ENCODE measurements around the gene HOXC9. TPM values are rescaled to one million over a fixed set of nuclear protein-coding genes. Genes with fewer than 3 reads are reported as not detected.

HOXC9 gene
- total RNA-seq (2014; rRNA removed; shearing (Covaris generic); ENCODE audit: low replicate concordance), result 1.9 and 7.9 TPM in 2 replicates

DNA sequence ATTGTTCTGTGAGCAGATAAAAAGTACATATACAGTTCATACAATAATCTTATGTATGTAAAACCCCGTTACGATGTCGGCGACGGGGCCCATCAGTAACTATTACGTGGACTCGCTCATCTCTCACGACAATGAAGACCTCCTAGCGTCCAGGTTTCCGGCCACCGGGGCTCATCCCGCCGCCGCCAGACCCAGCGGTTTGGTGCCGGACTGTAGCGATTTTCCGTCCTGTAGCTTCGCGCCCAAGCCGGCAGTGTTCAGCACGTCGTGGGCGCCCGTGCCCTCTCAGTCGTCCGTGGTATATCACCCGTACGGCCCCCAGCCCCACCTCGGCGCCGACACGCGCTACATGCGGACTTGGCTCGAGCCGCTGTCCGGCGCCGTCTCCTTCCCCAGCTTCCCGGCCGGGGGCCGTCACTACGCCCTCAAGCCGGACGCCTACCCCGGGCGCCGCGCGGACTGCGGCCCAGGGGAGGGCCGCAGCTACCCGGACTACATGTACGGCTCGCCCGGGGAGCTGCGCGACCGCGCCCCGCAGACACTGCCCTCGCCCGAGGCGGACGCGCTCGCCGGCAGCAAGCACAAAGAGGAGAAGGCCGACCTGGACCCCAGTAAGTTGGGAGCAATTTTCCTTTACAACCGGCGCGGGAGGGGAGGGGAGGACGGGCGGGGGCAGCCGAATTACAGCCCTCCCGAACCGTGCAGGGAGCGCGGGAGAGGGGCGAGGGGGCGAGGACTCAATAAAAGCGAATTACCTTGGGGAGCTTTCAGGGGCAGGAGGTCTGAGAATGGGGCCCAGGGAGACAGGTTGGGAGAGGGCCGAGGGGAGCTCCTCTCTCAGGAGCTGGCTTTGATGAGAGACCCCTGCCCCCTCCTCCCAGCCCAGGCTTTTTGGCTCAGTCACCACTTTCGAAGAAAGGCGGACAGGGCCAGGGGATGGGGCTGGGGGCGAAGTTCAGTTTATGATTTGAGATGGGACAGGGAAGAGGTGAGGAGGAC is at the start of gene HOXC9:
Gene HOXC9, plus strand, starts transcription at position 46 of the 999 bp plus-strand sequence. Its CDS starts 28 bp downstream, at position 74.
- peak within 1 kb of the TSS; percentile 72 for H3K4me3 ChIP-seq
- DNase-seq, result no peak
- no peaks in the 10 kb centered on the region for H3K27me3 ChIP-seq
- H3K36me3 ChIP-seq, result peaks cover 9% of the 10 kb centered on the region; the same call in 1 of the 2 replicates
- H3K9me3 ChIP-seq, result no peaks in the 10 kb centered on the region

DNA sequence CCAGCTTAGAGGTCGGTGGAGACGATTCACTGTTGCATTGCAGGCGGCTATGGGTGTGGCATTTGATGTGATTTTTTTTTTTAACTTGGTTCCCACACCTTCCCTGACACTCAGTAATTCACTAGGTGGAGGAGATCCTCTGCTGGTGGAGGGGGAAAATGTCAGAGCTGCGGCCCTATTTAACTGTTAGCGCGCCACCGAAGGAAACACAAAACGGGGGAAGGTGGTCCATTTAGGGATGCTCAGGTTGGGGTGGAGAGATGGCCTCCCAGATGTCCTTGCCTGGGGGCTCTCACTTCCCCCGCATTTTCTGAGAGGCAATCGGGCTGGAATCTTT is 49.6 kb upstream of the HOXC9 start:
- peaks cover 4% of the 10 kb centered on the region; the same call in 1 of the 2 replicates for H3K36me3 ChIP-seq
- DNase-seq, result no peak
- H3K4me3 ChIP-seq, result no peak overlapping the region
- H3K9me3 ChIP-seq, result no peaks in the 10 kb centered on the region
- H3K27me3 ChIP-seq, result no peaks in the 10 kb centered on the region

DNA sequence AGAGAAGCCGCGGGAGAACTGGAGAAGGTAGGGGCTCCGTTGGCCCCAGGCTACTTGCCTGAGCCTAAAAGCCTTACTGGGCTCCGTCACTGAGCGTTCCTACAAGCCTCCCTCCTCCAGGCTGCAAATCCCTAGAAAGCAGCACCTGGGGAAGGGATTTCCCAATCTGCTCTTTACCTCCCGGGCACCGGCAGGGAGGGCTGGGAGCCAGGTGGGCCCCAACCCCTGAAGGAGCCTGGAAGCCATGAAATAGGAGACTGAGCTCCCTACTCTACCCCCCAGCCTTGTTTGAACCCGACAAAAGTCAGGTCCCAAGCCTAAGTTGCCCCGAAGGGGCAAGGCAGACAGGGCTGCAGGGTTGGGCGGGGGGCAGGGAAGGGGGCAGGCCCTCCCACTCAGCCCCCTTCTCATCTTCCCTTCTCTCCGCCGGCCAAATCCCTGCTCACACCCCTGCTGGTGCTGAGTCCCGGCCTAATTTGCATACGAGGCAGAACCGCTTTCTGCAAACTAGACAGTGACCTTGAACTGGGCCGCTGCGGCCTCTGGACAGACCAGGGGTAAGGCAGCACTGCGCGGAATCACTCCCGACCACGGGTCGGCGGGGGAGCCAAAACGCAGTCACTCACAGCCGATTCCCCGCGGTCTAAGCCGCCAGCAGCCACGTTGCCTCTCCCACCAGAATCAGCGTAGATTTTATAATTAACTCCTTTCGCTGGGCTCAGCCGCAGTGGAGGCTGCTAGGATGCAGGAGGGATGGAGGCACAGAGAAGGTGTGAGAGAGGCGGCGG is 49.0 kb upstream of the HOXC9 start:
- Histone ChIP-seq H3K4me3 (no peak overlapping the region), H3K9me3 (no peaks in the 10 kb centered on the region), H3K36me3 (peaks cover 2% of the 10 kb centered on the region; the same call in 1 of the 2 replicates), H3K27me3 (no peaks in the 10 kb centered on the region)
- no peak for DNase-seq

DNA sequence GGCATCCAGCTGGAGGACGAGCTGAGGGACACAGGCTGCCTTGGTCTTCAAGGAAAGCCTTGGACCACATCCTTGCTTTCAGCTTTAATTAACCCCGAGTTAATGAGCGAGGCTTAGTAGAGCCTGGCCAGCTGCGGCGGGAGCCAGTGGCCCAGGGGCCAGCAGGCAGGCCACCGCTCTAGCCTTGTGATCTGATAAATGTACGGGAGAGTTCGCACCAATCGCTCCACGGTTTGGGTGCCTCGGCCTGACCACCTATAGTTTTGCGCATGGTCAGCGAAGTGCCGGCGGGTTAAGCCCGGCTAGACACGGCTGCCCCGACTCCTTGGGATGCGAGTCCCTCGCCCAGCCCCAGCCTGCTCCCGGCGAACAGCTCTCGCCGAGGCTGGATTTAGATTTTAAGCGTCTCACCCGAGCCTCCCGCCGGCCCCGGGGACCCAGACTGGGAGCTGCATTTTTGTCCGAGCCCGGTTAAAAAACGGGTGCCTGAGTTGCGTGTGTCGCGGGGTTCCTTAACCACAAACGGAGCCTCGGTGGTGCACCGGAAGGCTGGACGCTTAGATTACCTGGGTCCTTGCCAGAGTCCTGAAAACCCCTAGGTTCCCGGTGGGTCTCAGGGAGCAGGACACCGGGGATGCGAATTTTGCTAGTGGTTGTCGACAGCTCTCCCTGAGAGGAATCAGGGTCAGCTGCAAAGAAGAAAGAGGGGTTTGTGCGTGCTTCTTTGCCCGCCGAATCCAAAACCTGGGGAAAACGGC is 48.2 kb upstream of the HOXC9 start:
- Histone ChIP-seq H3K36me3 (no peaks in the 10 kb centered on the region), H3K4me3 (no peak overlapping the region), H3K9me3 (no peaks in the 10 kb centered on the region), H3K27me3 (no peaks in the 10 kb centered on the region)
- no peak for DNase-seq

DNA sequence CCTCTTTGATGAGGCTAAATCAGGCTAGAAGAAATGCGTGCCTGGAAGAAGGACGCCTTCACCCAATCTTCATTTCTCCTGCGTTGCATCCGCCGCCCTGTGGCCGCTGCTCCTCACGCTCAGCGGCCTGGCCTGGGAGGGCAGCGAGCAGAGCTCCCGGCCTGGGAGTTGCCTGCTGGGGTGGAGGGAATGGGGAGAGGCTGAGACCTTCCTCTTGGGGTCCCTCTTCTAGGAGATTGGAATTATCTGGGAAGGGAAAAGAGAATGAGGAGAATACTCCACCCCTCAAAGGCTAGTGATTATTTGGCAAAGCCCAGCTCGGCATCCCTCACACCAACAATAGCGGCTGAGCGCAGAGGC is 47.6 kb upstream of the HOXC9 start:
- Histone ChIP-seq H3K4me3 (no peak overlapping the region), H3K9me3 (no peaks in the 10 kb centered on the region), H3K27me3 (no peaks in the 10 kb centered on the region), H3K36me3 (no peaks in the 10 kb centered on the region)
- DNase-seq, result no peak

DNA sequence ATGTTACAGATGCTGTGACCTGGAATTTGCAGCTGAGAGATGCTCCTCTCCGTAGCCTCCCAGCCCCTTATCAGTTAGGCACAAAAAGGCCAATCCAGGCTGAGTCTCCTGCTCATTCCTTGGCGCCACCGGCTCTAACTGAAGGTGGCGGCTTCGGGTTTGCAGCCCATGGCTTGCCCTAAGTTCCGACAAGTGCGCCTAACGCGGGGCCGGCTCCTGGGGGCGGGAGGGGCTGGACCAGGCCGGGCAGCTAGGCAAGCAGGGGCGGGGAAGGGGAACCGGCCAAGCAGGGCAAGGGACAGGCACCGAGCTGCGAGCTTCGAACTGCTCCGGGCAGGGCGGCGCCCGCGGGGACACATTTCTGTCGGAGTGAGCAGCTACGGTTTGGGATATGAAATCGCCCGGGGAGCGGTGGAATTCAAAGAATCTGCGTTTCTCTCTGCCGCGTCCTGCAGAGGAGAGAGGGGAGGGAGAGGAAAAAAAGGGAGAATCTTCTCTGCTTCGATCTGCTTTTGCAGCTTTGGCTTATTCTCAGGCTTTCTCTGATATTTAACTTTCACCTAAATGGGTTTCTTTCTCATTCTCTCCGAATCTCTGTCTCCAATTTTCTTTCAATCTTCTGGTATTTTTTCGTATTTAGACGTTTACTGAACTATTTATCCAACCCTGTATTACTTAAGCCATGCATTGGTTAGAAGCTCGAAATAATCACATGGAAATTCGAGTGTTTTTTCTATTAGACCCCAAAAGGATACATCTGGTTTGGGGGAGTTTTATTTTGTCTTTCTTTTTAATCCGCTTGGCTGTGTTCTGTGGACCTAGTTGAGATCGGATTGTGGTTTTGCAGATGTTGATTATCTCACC is 46.9 kb upstream of the HOXC9 start:
- no peak for DNase-seq
- H3K36me3 ChIP-seq, result no peaks in the 10 kb centered on the region
- H3K4me3 ChIP-seq, result no peak overlapping the region
- H3K27me3 ChIP-seq, result no peaks in the 10 kb centered on the region
- no peaks in the 10 kb centered on the region for H3K9me3 ChIP-seq

DNA sequence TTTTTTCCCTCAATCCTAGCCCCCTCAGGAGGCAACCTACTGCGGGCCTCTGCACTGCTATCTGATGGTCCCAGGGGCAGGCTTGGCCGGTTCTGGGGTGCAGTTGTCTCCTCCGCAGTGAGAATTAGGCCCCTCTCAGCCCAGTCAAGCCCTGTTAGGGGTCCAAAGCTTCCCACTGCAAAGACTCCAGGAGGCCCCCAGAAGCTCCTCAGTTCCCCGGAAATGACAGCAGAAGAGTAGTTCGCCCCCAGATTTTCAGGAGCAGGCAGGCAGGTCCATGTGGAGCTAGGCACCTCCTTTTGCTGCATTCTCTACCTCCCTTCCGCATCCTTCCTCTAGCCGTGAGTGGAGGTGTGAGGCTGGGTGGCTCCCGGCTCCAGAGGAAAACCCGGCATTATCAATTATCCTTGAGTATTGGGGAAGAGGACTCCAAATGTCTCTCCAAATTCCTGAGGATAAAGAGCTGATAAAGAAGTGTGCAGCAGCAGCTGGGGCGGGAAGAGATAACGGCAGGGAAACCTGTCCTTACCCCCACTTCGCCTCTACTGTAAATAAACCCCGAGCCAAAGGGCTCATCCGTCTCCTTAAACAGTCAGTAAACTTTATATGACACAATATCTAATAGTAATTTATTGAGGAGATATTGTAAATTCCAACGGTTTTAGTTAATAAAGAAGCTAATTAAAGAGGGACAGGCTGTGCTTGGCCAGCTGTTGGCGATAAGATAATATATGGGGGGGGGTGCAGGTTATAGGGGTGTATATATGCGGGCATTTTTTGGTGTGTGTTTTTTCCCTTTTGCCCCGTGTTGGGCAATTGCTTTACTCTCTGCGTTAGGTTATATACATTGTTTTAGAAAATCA is 45.9 kb upstream of the HOXC9 start:
- Histone ChIP-seq H3K36me3 (no peaks in the 10 kb centered on the region), H3K4me3 (peak overlapping the region; percentile 57), H3K9me3 (no peaks in the 10 kb centered on the region), H3K27me3 (no peaks in the 10 kb centered on the region)
- DNase-seq, result no peak

DNA sequence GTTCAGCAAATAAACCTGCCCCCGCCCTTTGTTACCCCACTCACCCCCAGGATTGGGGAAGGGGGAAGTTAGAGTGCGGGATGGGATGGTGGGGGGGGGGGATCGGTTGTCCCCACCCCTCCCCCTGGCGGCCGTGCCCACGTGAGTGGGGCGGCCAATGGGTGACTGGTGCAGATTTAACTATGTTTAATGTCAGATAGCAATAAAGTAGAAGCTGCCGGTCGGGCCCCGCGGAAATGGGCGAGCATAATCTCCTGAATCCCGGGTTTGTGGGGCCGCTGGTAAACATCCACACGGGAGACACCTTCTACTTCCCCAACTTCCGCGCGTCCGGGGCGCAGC is 45.3 kb upstream of the HOXC9 start, which contains the start of gene HOXC12:
Gene HOXC12, plus strand, starts transcription at position 210 of the 342 bp plus-strand sequence. Its CDS starts 27 bp downstream, at position 237.
- Histone ChIP-seq H3K4me3 (peak within 1 kb of the TSS; percentile 57), H3K27me3 (no peaks in the 10 kb centered on the region), H3K36me3 (no peaks in the 10 kb centered on the region), H3K9me3 (no peaks in the 10 kb centered on the region)
- DNase-seq, result peak; percentile 54

DNA sequence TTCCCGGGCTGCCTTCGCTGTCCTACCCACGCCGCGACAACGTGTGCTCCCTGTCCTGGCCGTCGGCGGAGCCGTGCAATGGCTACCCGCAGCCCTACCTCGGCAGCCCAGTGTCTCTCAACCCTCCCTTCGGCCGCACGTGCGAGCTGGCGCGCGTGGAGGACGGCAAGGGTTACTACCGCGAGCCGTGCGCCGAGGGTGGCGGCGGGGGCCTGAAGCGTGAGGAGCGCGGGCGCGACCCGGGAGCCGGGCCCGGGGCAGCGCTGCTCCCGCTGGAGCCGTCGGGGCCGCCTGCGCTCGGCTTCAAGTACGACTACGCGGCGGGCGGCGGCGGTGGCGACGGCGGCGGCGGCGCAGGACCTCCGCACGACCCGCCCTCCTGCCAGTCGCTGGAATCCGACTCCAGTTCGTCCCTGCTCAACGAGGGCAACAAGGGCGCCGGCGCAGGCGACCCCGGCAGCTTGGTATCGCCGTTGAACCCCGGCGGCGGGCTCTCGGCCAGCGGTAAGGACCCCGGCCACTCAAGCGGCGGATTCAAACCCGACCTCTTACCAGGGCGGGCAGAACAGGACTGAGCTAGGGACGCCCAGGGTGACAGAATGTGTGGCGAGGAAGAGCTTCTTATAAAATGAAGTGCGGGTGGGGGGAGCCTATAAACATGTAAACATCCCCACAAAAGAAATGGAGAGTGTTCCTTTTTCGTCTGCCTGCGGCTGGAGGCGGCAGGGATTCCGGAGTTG is 44.8 kb upstream of the HOXC9 start:
- Histone ChIP-seq H3K27me3 (no peaks in the 10 kb centered on the region), H3K4me3 (peak overlapping the region; percentile 57), H3K36me3 (no peaks in the 10 kb centered on the region), H3K9me3 (no peaks in the 10 kb centered on the region)
- peak; percentile 26 for DNase-seq

DNA sequence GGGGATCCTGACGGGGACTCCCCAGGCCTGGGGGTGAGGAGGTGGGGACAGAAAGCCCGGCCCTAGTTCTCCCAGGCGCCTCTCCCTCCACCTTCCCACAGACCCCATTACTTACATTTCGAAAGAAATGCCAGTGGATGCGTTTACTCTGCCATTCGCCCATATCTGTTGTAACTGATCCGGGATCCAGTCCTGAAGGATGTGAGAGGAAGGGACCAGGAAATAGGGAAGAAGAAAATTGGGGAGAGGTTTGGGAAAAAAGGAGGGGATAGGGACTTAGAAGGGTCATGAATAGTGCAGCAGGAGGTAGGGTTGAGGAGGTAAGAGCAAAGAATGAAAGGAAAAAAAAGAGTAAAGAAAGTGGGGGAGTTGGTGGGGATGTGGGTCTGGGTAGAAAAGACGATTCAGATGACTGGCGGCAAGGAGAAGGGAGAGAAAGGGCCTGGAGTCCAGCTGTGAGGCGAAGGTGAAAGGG is 44.1 kb upstream of the HOXC9 start:
- H3K4me3 ChIP-seq, result peak overlapping the region; percentile 57
- no peaks in the 10 kb centered on the region for H3K9me3 ChIP-seq
- no peaks in the 10 kb centered on the region for H3K36me3 ChIP-seq
- no peak for DNase-seq
- H3K27me3 ChIP-seq, result no peaks in the 10 kb centered on the region

DNA sequence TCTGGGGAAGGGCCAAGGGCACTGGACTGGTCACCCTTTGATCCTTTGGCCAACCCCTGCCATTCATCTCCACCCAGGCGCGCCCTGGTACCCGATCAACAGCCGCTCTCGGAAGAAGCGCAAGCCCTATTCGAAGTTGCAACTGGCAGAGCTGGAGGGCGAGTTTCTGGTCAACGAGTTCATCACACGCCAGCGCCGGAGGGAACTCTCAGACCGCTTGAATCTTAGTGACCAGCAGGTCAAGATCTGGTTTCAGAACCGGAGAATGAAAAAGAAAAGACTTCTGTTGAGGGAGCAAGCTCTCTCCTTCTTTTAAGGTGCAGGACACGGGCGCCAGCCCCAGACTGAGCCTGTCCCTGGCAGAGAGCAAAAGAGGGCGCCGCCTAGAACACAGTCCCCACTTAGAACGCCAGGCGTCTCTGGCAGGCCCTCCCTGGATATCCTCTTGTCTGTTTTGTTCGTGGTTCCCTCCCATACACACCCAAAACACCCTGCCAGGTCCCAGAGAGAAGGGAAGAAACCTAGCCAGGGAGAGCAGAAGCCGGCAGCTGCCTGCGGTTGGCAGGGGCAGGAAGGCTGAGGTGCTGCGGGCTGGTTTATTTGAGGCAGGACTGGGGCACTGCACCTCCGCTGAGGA is 43.6 kb upstream of the HOXC9 start:
- DNase-seq, result peak; percentile 24
- no peak overlapping the region for H3K4me3 ChIP-seq
- no peaks in the 10 kb centered on the region for H3K9me3 ChIP-seq
- H3K36me3 ChIP-seq, result no peaks in the 10 kb centered on the region
- H3K27me3 ChIP-seq, result no peaks in the 10 kb centered on the region

DNA sequence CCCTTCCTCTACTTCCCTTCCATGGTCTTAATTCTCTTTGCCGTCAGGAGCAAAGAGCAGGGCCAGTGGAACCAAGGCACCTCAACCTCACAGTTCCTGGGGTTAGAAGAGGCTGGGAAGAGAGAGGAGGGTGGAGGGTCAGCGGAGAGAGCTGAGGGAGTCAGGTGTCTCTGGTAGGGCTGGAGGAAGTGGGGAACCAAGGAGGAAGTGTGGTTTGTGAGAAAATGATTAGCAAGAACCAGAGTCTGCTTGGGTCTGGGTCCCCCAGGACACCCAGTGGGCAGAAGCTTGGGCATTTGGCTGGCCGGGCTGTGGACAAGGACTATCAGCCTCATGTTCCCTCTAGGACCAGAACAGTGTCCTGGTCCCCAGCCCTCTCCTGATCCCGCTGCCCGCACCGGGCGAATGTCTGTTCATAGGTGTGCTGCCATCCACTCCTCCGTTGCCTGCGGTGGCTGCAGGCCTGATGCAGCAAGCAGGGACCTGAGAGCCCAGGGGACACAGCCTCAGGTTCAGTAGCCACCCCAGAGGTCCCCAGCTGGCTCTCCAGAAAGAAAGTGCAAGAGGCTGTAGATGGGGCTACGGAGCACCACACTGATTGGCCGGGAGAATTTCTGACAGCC is 42.9 kb upstream of the HOXC9 start:
- no peak for DNase-seq
- H3K4me3 ChIP-seq, result no peak overlapping the region
- no peaks in the 10 kb centered on the region for H3K36me3 ChIP-seq
- H3K27me3 ChIP-seq, result no peaks in the 10 kb centered on the region
- H3K9me3 ChIP-seq, result no peaks in the 10 kb centered on the region

DNA sequence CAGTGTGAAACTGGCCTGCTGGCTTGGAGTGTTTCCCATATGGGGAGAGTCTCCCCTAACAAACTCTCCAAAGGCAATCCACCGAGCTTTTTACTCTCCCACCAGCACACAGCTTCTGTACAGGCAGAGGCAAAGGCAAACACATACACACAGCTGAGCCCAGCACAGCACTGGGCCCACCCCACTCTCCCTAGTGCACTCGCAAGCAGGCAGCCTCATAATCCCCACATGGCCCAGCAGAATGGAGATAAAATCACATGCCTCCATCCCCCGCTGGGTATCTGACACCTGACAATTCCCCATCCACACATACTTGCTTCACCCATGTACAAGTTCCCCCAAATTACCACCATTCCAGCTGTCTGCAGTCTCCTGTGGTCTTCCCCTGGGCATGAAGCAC is 41.8 kb upstream of the HOXC9 start:
- no peaks in the 10 kb centered on the region for H3K27me3 ChIP-seq
- no peaks in the 10 kb centered on the region for H3K36me3 ChIP-seq
- no peaks in the 10 kb centered on the region for H3K9me3 ChIP-seq

DNA sequence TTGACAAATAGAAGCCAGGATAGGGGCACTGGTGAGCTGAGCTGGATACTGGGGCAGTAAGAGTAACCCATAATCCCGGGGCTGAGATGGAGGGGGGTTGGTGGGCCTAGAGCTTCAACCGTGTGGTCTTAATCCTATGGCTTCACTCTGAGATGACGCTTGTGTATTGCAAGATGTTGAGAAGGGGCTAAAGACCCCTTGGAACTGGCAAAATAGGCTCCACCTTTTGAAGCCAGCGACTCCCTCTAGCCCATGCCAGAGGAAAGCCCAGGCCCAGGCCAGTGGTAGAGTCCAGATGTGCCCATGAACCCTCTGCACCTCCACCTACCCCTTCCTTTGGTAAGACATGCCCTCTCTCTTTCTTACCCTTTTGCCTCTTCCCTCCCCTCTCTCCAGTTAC is 40.6 kb upstream of the HOXC9 start:
- Histone ChIP-seq H3K4me3 (no peak overlapping the region), H3K9me3 (no peaks in the 10 kb centered on the region), H3K36me3 (no peaks in the 10 kb centered on the region), H3K27me3 (no peaks in the 10 kb centered on the region)
- DNase-seq, result no peak

More for the DNA sequence above, 41.8 kb upstream of the HOXC9 start:
- no peak for DNase-seq
- H3K4me3 ChIP-seq, result no peak overlapping the region
